Thoracic aorta (tissue), 2 donors: ENCODE results near the gene SYNJ1. TPM values are rescaled to one million over a fixed set of nuclear protein-coding genes. Genes with fewer than 3 reads are reported as not detected.
A peak's percentile ranks its signal among the peaks of the same experiment; 100 is the strongest.
"Not testable (repeated sequence)": the region's sequence is repeated elsewhere in the genome, so short reads cannot be mapped to it uniquely, and the experiment has no call there.

Experiments
- ATAC-seq: fragments of 150-250 bp; one replicate; pipeline ENCODE4 v1.8.0; 2017; ENCODE audit warnings: low read depth; ENCODE audit not compliant: insufficient number of reproducible peaks, low FRiP score
- DNase-seq: peaks from one replicate; pipeline ENCODE4 v3.0.0-alpha.2; 2020; ENCODE audit warnings: low spot score
- H3K27ac ChIP-seq, 2 donors: fragments of 200-600 bp; sonication (generic); 1 replicate in 1 of 2; 2 replicates in 1 of 2; pipeline ENCODE4 v1.5.1; 2016; ENCODE audit warnings: mild to moderate bottlenecking in 2 of 2, moderate library complexity in 2 of 2
- H3K27me3 ChIP-seq: fragments of 200-600 bp; sonication (generic); replicated peaks from 2 replicates; pipeline ENCODE4 v1.6.0; 2016; ENCODE audit warnings: mild to moderate bottlenecking; ENCODE audit not compliant: insufficient read depth
- H3K36me3 ChIP-seq: fragments of 200-600 bp; sonication (generic); one replicate; pipeline ENCODE4 v1.5.1; 2016
- H3K4me1 ChIP-seq, 2 donors: fragments of 200-600 bp; sonication (generic); 1 replicate in 1 of 2; 2 replicates in 1 of 2; pipeline versions ENCODE4 v1.5.1 to v1.6.0; 2016; ENCODE audit warnings: low read depth in 2 of 2, mild to moderate bottlenecking in 1 of 2; ENCODE audit not compliant: control insufficient read depth in 1 of 2
- H3K4me3 ChIP-seq: fragments of 200-600 bp; sonication (generic); 2 replicates; pipeline ENCODE4 v1.5.1; 2016; ENCODE audit warnings: mild to moderate bottlenecking
- H3K9me3 ChIP-seq: fragments of 200-600 bp; sonication (generic); 2 replicates; pipeline ENCODE4 v1.5.1; 2016
- CTCF ChIP-seq: fragments of 200-600 bp; sonication (generic); IDR thresholded peaks from one replicate; pipeline ENCODE4 v1.5.1; 2019; ENCODE audit warnings: antibody characterized with exemption
- total RNA-seq, 2 donors: library from RNA; depleted of rRNA; stranded (reverse); fragments of >200 nt; gene quantifications; one replicate each; pipeline versions ENCODE4 v1.1.0 to v1.2.3, GENCODE V29; 2016

SYNJ1 gene
- 10 to 100 TPM; 10.6 to 19.4 TPM for total RNA-seq

- Histone ChIP-seq H3K27ac (peak within 1 kb of the TSS; percentile 87 to 91), H3K27me3 (no peaks in the 10 kb centered on the region), H3K4me1 (peaks cover 23 to 35% of the 10 kb centered on the region in 2 donors), H3K9me3 (no peaks in the 10 kb centered on the region), H3K4me3 (peak within 1 kb of the TSS; percentile 80), H3K36me3 (no peaks in the 10 kb centered on the region)
- no peak for TF ChIP-seq CTCF
- peak; percentile 72 for DNase-seq
- peak; percentile 94 for ATAC-seq
These were observed at the start of gene SYNJ1 for GRCh38 chr21:32727687-32728455. Gene SYNJ1 (minus strand): TSS chr21:32728013. CDS start chr21:32726895, 1,118 bp downstream.

- ATAC-seq, result no peak
- no peaks in the 10 kb centered on the region for H3K27me3 ChIP-seq
These were observed 49.5 kb upstream of the SYNJ1 start for GRCh38 chr21:32777269-32777668.

GRCh38 chr21:32776743-32777142, 48.9 kb upstream of the SYNJ1 start:
- no peak for TF ChIP-seq CTCF
- no peak for DNase-seq

More at GRCh38 chr21:32777269-32777668, 49.5 kb upstream of the SYNJ1 start:
- H3K27ac ChIP-seq, result no peak overlapping the region
- no peak for TF ChIP-seq CTCF
- no peaks in the 10 kb centered on the region for H3K36me3 ChIP-seq
- no peaks in the 10 kb centered on the region for H3K9me3 ChIP-seq
- peaks cover 0 to 10% of the 10 kb centered on the region in 2 donors for H3K4me1 ChIP-seq
- no peak for DNase-seq
- no peak overlapping the region for H3K4me3 ChIP-seq

GRCh38 chr21:32773048-32773344, 45.2 kb upstream of the SYNJ1 start:
- not testable (repeated sequence) for DNase-seq, ATAC-seq, H3K36me3 ChIP-seq, H3K27me3 ChIP-seq, H3K9me3 ChIP-seq, H3K27ac ChIP-seq
- Histone ChIP-seq H3K4me1 (peaks cover 19 to 39% of the 10 kb centered on the region in 2 donors), H3K4me3 (peak overlapping the region; percentile 82)

More at GRCh38 chr21:32776743-32777142, 48.9 kb upstream of the SYNJ1 start:
- Histone ChIP-seq H3K4me3 (no peak overlapping the region), H3K4me1 (peaks cover 0 to 10% of the 10 kb centered on the region in 2 donors), H3K9me3 (no peaks in the 10 kb centered on the region), H3K27me3 (no peaks in the 10 kb centered on the region), H3K36me3 (no peaks in the 10 kb centered on the region), H3K27ac (no peak overlapping the region)
- ATAC-seq, result no peak

- Histone ChIP-seq H3K27me3 (no peaks in the 10 kb centered on the region), H3K4me1 (peaks cover 20 to 39% of the 10 kb centered on the region in 2 donors), H3K27ac (peak overlapping the region; percentile 60 to 77), H3K4me3 (peak overlapping the region; percentile 82), H3K36me3 (no peaks in the 10 kb centered on the region), H3K9me3 (no peaks in the 10 kb centered on the region)
- ATAC-seq, result no peak
- no peak for TF ChIP-seq CTCF
- no peak for DNase-seq
These were observed 44.7 kb upstream of the SYNJ1 start for GRCh38 chr21:32772281-32773047.
